Duodenal mucosa (tissue), 2 donors: ENCODE measurements around the gene FCHSD2.
"Not testable (repeated sequence)": the region's sequence is repeated elsewhere in the genome, so short reads cannot be mapped to it uniquely, and the experiment has no call there.

Experiments used
- H3K27ac ChIP-seq: one replicate; pipeline ENCODE4 v1.7.0; 2013; ENCODE audit warnings: low read depth, low read length
- H3K27me3 ChIP-seq, 2 donors: one replicate each; pipeline ENCODE4 v1.7.0; 2013; ENCODE audit warnings: low read length in 2 of 2, control low read depth in 1 of 2; ENCODE audit not compliant: insufficient read depth in 2 of 2, control insufficient read depth in 1 of 2
- H3K36me3 ChIP-seq, 2 donors: one replicate each; pipeline ENCODE4 v1.7.0; 2013; ENCODE audit warnings: low read length in 2 of 2, control low read depth in 1 of 2; ENCODE audit not compliant: insufficient read depth in 2 of 2, control insufficient read depth in 1 of 2
- H3K4me1 ChIP-seq, 2 donors: one replicate each; pipeline ENCODE4 v1.7.0; 2013; ENCODE audit warnings: low read length in 2 of 2, control low read depth in 1 of 2; ENCODE audit not compliant: insufficient read depth in 2 of 2, control insufficient read depth in 1 of 2
- H3K4me3 ChIP-seq, 2 donors: one replicate each; pipeline ENCODE4 v1.7.0; 2013; ENCODE audit warnings: low read length in 2 of 2, low read depth in 1 of 2
- H3K9ac ChIP-seq, 2 donors: one replicate each; pipeline ENCODE4 v1.7.0; 2013; ENCODE audit warnings: low read length in 2 of 2, low read depth in 1 of 2
- H3K9me3 ChIP-seq, 2 donors: one replicate each; pipeline ENCODE4 v1.7.0; 2013; ENCODE audit warnings: low read length in 2 of 2, control low read depth in 1 of 2; ENCODE audit not compliant: control insufficient read depth in 1 of 2

The FCHSD2 gene

DNA sequence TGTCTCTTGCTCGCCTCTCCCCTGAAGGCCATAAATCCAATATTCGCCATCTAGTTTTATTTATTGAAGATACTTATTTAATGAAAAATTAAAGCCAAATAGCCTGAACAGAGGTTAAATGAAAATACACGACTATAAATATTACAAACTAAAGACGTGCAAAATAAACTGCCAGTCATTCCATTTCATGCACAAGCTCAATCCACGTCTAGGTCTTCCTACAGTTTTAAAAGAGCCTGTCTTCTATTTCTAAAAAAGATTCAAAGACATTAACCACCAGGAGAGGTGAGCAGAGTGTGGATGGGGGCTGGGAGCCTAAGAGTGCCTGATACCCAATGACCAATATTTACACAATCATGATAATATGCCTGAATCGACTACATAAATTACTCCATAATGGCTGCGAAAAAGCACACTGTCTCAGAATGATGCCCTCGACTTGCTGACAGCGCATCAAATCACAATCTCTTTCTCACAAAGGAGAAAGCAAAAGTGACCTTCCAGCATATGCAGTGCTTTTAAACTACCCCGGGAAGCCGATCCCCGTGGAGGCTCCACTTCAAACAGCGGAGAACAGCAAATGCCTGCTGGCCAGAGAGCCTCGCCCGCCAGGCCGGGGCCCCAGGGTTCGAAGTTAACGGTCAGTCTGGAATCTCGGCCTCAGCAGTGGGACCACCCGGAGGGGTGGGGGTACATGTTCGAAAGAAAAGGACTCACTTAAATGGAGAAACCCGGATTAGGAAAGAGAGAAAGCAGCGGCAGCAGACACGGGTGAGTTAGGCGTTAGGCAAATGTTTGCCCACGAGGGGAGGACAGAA, 1.7 kb downstream of the FCHSD2 start:
- Histone ChIP-seq H3K36me3 (no peaks in the 10 kb centered on the region), H3K27ac (peak overlapping the region; percentile 30), H3K9me3 (no peaks in the 10 kb centered on the region), H3K4me1 (peaks cover 16 to 28% of the 10 kb centered on the region in 2 donors), H3K9ac (peak overlapping the region; percentile 54 to 90), H3K4me3 (peak overlapping the region; percentile 89 to 93), H3K27me3 (no peaks in the 10 kb centered on the region)

DNA sequence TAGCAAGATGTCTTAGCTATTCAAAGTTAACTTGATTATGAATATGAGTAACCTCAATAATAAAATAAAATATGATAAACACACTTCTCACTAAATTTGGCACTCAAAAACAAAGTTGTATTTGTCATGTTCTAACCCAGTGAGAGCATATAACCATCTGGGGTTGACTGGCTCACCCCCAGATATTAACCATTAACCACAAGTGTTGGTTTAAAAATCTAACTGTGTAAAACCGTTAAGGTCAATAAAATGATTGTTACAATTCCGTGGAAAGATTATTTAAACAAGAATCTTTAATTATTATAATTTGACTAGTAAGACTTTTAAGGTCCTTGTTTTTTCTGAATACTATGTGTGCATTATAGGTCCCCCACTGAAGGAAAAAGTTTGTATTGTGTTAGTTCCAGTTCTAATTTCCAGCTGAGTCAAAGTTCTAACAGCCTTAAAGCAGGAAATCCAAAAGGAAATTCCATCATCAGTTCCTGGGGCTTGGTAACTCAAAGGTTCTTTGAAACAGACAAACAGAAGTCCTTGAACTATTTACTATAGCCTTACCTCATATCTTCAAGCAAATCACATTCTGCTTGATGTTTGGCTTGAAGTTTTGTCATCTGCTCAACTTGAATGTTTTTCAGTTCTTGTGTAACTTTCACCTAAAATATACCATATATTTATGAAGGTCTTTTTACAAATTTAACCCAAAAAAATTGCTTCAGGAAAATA, 2.5 kb downstream of the FCHSD2 start:
- H3K27me3 ChIP-seq: no peaks in the 10 kb centered on the region
- H3K9me3 ChIP-seq: no peaks in the 10 kb centered on the region
- H3K4me3 ChIP-seq: peak overlapping the region; percentile 89 to 93
- no peak overlapping the region for H3K27ac ChIP-seq
- H3K9ac ChIP-seq: no peak overlapping the region
- peaks cover 16 to 29% of the 10 kb centered on the region in 2 donors for H3K4me1 ChIP-seq
- no peaks in the 10 kb centered on the region for H3K36me3 ChIP-seq

DNA sequence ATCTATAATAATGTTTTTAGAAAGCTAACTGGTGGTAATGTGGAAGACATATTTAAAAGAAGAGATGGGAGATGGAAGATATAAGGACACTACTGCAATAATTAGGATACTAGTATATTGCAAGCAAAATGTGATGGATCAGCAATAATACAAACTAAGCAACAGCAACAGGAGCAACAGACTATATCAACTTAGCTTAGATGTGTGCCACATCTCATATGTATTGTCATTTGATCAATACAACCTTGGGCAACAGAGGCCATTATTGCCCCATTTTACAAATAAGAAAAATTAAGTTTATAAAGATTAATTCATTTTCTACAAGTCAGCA, 4.2 kb downstream of the FCHSD2 start:
- H3K9me3 ChIP-seq: no peaks in the 10 kb centered on the region
- H3K4me3 ChIP-seq: no peak overlapping the region
- peaks cover 0 to 3% of the 10 kb centered on the region in 2 donors for H3K36me3 ChIP-seq
- H3K4me1 ChIP-seq: peaks cover 5 to 18% of the 10 kb centered on the region in 2 donors
- no peaks in the 10 kb centered on the region for H3K27me3 ChIP-seq
- H3K9ac ChIP-seq: no peak overlapping the region
- no peak overlapping the region for H3K27ac ChIP-seq

DNA sequence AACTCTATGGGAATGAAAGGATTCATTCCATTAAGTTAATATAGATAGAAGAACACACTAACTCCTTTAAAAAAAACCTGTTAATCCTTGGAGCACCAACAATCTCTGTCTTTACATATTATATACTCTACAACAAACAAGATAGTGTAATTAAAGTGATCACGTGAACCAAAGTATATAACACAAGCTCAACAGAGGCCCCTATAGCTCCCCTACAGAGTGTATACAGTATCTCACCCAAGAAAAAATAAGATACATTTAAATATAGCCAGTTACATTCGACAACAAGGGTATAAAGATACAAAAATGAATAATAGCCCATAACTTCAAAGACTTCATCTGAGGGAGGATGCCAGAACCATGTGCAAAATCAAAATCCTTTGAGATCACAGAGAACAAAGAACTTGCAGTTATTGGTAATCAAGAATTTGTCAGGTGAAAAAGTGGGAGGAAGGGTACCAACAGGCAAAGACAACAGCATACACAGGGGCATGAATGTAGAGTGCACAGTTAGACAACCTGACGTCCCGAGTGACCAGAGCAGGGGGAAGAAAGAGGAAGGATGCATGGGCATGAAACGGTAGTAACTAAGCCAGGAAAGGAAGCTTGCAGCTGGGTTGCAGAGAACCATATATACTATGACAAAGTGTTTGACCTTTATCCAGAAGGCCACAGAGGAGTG, 4.7 kb downstream of the FCHSD2 start:
- Histone ChIP-seq H3K9me3 (no peaks in the 10 kb centered on the region), H3K9ac (no peak overlapping the region), H3K4me3 (no peak overlapping the region), H3K27me3 (no peaks in the 10 kb centered on the region), H3K36me3 (peaks cover 0 to 3% of the 10 kb centered on the region in 2 donors), H3K27ac (no peak overlapping the region), H3K4me1 (peaks cover 4 to 16% of the 10 kb centered on the region in 2 donors)

DNA sequence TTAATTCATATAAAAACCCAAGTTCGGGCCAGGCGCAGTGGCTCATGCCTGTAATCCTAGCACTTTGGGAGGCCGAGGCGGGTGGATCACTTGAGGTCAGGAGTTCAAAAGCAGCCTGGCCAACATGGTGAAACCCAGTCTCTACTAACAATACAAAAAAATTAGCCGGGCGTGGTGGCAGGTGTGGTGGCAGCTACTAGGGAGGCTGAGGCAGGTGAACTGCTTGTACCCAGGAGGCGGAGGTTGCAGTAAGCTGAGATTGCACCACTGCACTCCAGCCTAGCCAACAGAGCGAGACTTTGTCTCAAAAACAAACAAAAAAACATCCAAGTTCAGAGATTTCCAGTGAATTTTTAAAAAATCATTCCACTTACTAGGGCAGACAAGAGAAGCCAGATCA, 5.4 kb downstream of the FCHSD2 start:
- H3K27ac ChIP-seq, H3K4me3 ChIP-seq, H3K36me3 ChIP-seq, H3K9ac ChIP-seq, H3K27me3 ChIP-seq, H3K9me3 ChIP-seq: not testable (repeated sequence)
- H3K4me1 ChIP-seq: peaks cover 4 to 16% of the 10 kb centered on the region in 2 donors

DNA sequence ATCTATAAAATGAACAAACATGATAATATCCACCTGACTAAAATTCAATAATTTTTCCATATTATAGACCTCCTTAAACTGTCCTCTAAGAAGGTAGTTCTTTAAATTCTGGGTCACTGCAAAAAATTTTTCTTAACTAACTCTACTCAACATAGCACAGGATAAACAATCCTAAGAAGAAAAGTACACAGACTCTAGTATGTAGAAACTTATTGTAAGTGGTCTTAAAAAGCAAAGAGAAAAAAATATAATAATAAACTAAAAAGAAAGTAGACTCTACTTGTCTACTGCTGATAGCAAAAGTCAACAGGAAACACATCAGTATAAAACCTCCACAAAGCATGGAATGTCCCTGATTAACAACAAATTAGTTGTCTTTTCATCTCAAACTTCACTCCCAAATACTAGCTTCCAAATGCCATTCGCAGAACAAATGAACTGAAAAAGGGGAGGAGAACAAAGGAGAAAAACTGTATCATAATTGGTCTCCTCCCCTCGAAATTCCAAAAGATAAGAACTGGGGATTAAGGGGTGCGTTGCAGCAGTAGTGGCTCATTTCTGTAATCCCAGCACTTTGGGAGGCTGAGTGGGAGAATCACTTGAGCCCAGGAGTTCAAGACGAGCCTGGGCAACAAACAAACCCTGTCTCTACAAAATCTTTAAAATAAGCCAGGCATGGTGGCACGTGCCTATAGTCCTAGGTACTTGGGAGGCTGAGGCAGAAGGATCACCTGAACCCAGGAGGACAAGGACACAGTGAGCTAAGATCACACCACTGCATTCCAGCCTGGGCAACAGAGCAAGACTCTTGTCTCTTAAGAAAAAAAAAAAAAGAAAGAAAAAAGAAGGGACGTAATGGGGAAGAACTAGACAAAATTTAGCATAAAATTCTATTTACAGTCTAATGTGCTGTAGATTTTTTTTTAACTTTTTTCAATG, 6.5 kb downstream of the FCHSD2 start:
- peaks cover 4 to 16% of the 10 kb centered on the region in 2 donors for H3K4me1 ChIP-seq
- H3K36me3 ChIP-seq: peaks cover 0 to 6% of the 10 kb centered on the region in 2 donors
- H3K9ac ChIP-seq: no peak overlapping the region
- H3K27ac ChIP-seq: no peak overlapping the region
- H3K9me3 ChIP-seq: no peaks in the 10 kb centered on the region
- H3K4me3 ChIP-seq: no peak overlapping the region
- H3K27me3 ChIP-seq: no peaks in the 10 kb centered on the region

DNA sequence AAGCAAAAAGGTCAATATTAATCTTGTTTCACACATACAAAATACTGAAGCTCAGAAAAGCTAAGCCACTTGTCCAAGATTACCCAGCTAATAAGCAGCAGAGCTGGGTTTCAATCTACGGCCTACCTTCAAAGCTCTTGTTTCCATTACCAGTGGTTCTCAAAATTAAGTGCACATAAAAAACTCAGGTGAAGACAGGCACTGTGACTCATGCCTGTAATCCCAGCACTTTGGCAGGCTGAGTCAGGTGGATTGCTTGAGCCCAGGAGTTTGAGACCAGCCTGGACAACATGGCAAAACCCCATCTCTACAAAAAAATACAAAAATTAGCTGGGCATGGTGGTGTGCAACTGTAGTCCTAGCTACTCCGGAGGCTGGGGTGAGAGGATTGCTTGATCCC, 9.8 kb downstream of the FCHSD2 start:
- not testable (repeated sequence) for H3K4me1 ChIP-seq, H3K9ac ChIP-seq, H3K4me3 ChIP-seq, H3K36me3 ChIP-seq, H3K9me3 ChIP-seq, H3K27me3 ChIP-seq, H3K27ac ChIP-seq

DNA sequence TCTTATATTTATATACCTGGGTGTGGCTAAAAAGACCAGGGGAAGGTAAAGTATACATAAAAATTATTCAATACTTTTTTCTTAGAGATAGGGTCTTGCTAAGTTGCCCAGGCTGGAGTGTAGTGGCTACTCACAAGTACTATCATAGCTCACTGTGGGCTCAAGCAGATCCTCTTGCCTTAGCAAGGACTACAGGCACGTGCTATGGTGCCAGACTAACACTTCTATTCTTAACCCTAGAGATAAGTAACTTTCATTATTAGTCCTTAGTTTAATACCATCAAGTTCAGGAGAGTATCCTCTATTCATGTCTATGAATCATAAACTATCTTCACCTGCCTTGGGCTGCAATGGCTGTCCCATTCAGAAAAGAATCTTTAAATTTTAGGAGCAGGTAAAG, 11.9 kb downstream of the FCHSD2 start:
- no peaks in the 10 kb centered on the region for H3K27me3 ChIP-seq
- H3K9ac ChIP-seq: no peak overlapping the region
- no peak overlapping the region for H3K27ac ChIP-seq
- no peak overlapping the region for H3K4me3 ChIP-seq
- no peaks in the 10 kb centered on the region for H3K9me3 ChIP-seq
- H3K36me3 ChIP-seq: peaks cover 0 to 6% of the 10 kb centered on the region in 2 donors
- peaks cover 0 to 4% of the 10 kb centered on the region in 2 donors for H3K4me1 ChIP-seq

DNA sequence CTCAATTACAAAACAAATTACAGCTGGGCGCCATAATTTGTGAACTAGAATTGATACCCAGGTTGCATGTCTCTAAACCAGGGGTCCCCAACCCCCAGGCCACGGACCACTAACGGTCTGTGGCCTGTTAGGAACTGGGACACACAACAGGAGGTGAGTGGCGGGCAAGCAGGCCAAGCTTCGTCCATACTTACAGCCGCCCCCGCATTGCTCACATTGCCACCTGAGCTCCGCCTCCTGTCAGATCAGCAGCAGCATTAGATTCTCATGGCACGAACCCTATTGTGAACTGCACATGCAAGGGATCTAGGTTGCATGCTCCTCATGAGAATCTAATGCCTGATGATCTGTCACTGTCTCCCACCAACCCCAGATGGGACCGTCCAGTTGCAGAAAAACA, 12.9 kb downstream of the FCHSD2 start:
- Histone ChIP-seq H3K4me1 (peaks cover 0 to 4% of the 10 kb centered on the region in 2 donors), H3K36me3 (peaks cover 0 to 5% of the 10 kb centered on the region in 2 donors), H3K27ac (no peak overlapping the region), H3K4me3 (no peak overlapping the region), H3K9ac (no peak overlapping the region), H3K27me3 (no peaks in the 10 kb centered on the region), H3K9me3 (peaks cover 0 to 4% of the 10 kb centered on the region in 2 donors)
